Transverse colon (tissue), 4 donors: ENCODE measurements around the gene SMAD6. TPM values are rescaled to one million over a fixed set of nuclear protein-coding genes. Genes with fewer than 3 reads are reported as not detected.
A peak's percentile ranks its signal among the peaks of the same experiment; 100 is the strongest.

ENCODE experiments used
- DNase-seq: peaks from one replicate; pipeline ENCODE4 v3.0.0-alpha.2; 2019
- H3K27ac ChIP-seq, 4 donors: fragments of 200-600 bp; sonication (generic); 2 replicates each; pipeline ENCODE4 v1.5.1; 2016 to 2018; ENCODE audit warnings: inconsistent platforms in 4 of 4
- H3K27me3 ChIP-seq: fragments of 200-600 bp; sonication (generic); 2 replicates; pipeline ENCODE4 v1.5.1; 2017; ENCODE audit warnings: inconsistent platforms
- H3K36me3 ChIP-seq, 4 donors: fragments of 200-600 bp; sonication (generic); 2 replicates each; pipeline ENCODE4 v1.5.1; 2017 to 2019; ENCODE audit warnings: inconsistent platforms in 4 of 4
- H3K4me1 ChIP-seq, 4 donors: fragments of 200-600 bp; sonication (generic); 2 replicates each; pipeline ENCODE4 v1.5.1; 2017 to 2020; ENCODE audit warnings: inconsistent platforms in 4 of 4
- H3K4me3 ChIP-seq, 4 donors: fragments of 200-600 bp; sonication (generic); 1 replicate in 1 of 4; 2 replicates in 3 of 4; pipeline versions ENCODE4 v1.5.1 to v1.6.1; 2017 to 2019; ENCODE audit warnings: inconsistent platforms in 4 of 4
- H3K9me3 ChIP-seq, 2 donors: fragments of 200-600 bp; sonication (generic); 2 replicates each; pipeline ENCODE4 v1.5.1; 2017 to 2019; ENCODE audit warnings: inconsistent platforms in 2 of 2
- CTCF ChIP-seq, 5 experiments: fragments of 200-600 bp in 3 of 5; fragments of 450-650 bp in 2 of 5; sonication (generic) in 3 of 5; IDR thresholded peaks; 1 replicate in 2 of 5; 2 replicates in 3 of 5; pipeline ENCODE4 v1.5.1; 2016 to 2017; ENCODE audit warnings: antibody characterized with exemption in 5 of 5, inconsistent platforms in 3 of 5, mild to moderate bottlenecking in 2 of 5, moderate library complexity in 1 of 5
- EP300 ChIP-seq: sonication (generic); formaldehyde crosslinking; IDR thresholded peaks from one replicate; pipeline ENCODE4 v1.6.1; 2017; ENCODE audit warnings: antibody characterized with exemption, low read depth
- POLR2A ChIP-seq: fragments of 450-650 bp; IDR thresholded peaks from one replicate; pipeline ENCODE4 v1.6.1; 2016; ENCODE audit warnings: antibody characterized with exemption, mild to moderate bottlenecking, moderate library complexity
- POLR2AphosphoS5 ChIP-seq, 3 donors: sonication (generic); formaldehyde crosslinking; IDR thresholded peaks; one replicate each; pipeline ENCODE4 v1.6.1; 2016; ENCODE audit warnings: antibody characterized with exemption in 3 of 3
- WGBS, 2 donors: methylation state at CpG; one replicate each; pipeline ENCODE4 v1.1.5; 2018; ENCODE audit warnings: low coverage in 1 of 2; 5-methylcytosine and 5-hydroxymethylcytosine counted together
- in situ Hi-C, 4 donors: fragments of 200-750 bp; cut with MboI; loops; one replicate each; pipeline versions ENCODE4 v1.15.0 to v1.15.1; 2017; ENCODE audit warnings: low sequenced_read_pairs in 3 of 4, low pct_ligation_motif_present in 1 of 4, low pct_unique_long_range_greater_than_20kb in 1 of 4
- intact Hi-C: fragments of 100-400 bp; cut with DNase I; formaldehyde crosslinking; loops from one replicate; pipeline ENCODE4 v1.15.1; 2023; ENCODE audit warnings: low total_unique reads
- total RNA-seq, 4 donors: library from RNA; depleted of rRNA; stranded (reverse); fragments of >200 nt; gene quantifications; one replicate each; pipeline ENCODE4 v1.1.0, GENCODE V29; 2016

SMAD6 gene
- total RNA-seq = 100 to 1,000 TPM in 1 of 4 donors, 10 to 100 TPM in 1, 1 to 10 TPM in 2; 6.7 to 214 (median 9.3) TPM

DNA sequence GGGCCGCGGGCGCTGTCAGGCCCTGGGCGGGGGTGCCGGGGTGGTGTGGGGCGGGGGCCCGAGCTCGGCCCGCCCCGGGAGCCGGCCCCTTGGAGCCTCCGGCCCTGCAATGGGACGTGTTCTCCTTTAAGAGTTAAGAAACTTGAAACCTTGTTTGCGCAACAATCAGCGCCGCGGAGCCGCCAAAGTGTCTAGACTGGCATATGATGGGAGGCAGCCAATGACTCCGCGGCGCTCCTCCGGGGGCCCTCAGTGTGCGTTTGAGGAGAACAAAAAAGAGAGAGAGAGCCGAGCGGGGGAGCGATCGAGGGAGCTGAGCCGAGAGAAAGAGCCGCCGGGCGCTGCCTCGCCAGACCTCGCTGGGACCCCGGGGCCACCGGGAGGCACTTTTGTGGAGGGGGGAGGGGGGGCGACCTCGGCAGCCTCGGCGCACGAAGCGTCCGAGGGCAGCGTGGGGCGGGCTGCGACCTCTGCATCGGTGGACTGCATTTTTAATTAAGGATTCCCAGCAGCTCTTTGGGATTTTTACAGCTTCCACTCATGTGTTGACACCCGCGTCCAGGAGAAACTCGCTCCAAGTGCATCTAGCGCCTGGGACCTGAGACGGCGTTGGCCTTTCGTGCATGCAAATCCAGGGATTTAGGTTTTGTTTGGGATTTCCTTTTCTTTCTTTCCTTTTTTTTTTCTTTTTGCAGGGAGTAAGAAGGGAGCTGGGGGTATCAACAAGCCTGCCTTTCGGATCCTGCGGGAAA is at the start of gene SMAD6:
Gene SMAD6, plus strand, starts transcription at position 202 of the 752 bp plus-strand sequence. CDS start 1,023 bp downstream, outside the sequence.
- DNase-seq = peak; percentile 94
- Histone ChIP-seq H3K4me3 (peak within 1 kb of the TSS; percentile 59 to 78 (median 73)), H3K27ac (peak within 1 kb of the TSS; percentile 84 to 92 (median 91)), H3K36me3 (no peaks in the 10 kb centered on the region), H3K27me3 (no peaks in the 10 kb centered on the region), H3K9me3 (no peaks in the 10 kb centered on the region), H3K4me1 (peaks cover 9 to 52% (median 43%) of the 10 kb centered on the region in 4 donors)
- intact Hi-C loops (loop anchor here (5.0 kb wide), 3 partner anchors 70 to 150 kb away; no protein-coding TSS in a partner anchor), in situ Hi-C loops (no loop called here)
- peak; percentile 57 for TF ChIP-seq POLR2A
- no peak for TF ChIP-seq CTCF (IDR thresholded peaks at IDR 0.05)
- peak; percentile 66 to 76 (median 70) for TF ChIP-seq POLR2AphosphoS5 (IDR thresholded peaks at IDR 0.05)
- whole genome bisulfite sequencing, 2 donors = 0 to 1% methylated on average over 7 to 52 of the region's 55 CpGs

DNA sequence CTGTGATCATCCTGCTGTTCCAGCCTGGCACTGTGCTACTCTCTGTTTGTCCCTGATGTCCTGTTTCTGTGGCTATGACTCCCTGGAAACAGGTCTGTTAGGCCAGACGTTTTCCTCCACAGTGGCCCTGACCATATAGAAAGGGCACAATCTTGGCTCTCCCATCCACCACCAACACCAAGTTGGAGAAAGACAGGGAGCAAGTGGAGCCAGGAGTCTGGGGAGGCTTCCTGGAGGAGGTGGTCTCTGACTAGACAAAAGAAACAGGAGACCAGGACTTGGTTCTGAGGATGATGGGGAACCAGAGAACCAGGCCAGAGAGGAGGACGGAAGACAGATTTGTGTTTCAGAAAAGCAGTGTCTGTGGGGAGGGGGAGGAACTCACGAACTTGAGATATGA is 49.2 kb upstream of the SMAD6 start:
- Histone ChIP-seq H3K27ac (no peak overlapping the region), H3K4me3 (no peak overlapping the region), H3K27me3 (peaks cover 11% of the 10 kb centered on the region), H3K9me3 (no peaks in the 10 kb centered on the region), H3K36me3 (no peaks in the 10 kb centered on the region), H3K4me1 (peaks cover 0 to 11% (median 8%) of the 10 kb centered on the region in 4 donors)
- no peak for DNase-seq
- TF ChIP-seq POLR2AphosphoS5 (IDR thresholded peaks at IDR 0.05) (no peak), CTCF (IDR thresholded peaks at IDR 0.05) (no peak), POLR2A (no peak), EP300 (no peak)
- intact Hi-C loops (no loop called here), in situ Hi-C loops (no loop called here)
- WGBS, 2 donors = 68 to 92% methylated on average over 2 to 3 of the region's 3 CpGs

DNA sequence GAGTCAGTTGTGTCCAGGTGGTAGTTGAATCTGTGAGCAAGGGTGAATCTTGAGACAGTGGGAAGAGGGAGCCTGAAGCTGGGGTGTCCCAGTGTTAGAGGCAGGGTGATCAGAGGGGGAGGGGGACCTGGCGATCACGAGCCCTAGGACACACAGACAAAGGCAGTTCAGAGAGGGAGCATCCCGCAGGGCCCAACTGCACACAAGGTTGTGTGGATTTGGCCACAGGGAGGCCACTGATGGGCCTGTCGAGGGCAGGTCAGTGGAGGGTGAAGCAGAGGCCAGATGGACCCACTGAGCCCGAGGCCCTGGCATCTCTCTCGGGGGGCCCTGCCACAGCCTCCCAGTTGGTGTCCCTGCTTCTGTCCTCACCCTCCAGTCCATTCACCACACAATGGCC is 48.6 kb upstream of the SMAD6 start:
- H3K4me1 ChIP-seq = peaks cover 0 to 11% (median 8%) of the 10 kb centered on the region in 4 donors
- no peaks in the 10 kb centered on the region for H3K9me3 ChIP-seq
- TF ChIP-seq POLR2A = no peak
- TF ChIP-seq CTCF (IDR thresholded peaks at IDR 0.05) = no peak
- no peak for TF ChIP-seq EP300
- no peak for TF ChIP-seq POLR2AphosphoS5 (IDR thresholded peaks at IDR 0.05)
- H3K27me3 ChIP-seq = peaks cover 11% of the 10 kb centered on the region
- no peak overlapping the region for H3K4me3 ChIP-seq
- intact Hi-C loops (no loop called here), in situ Hi-C loops (no loop called here)
- no peak overlapping the region for H3K27ac ChIP-seq
- H3K36me3 ChIP-seq = no peaks in the 10 kb centered on the region
- no peak for DNase-seq
- WGBS, 2 donors = 83% methylated on average over 6 of the region's 6 CpGs; no CpG with 5 or more reads in 1 of the 2 donors

DNA sequence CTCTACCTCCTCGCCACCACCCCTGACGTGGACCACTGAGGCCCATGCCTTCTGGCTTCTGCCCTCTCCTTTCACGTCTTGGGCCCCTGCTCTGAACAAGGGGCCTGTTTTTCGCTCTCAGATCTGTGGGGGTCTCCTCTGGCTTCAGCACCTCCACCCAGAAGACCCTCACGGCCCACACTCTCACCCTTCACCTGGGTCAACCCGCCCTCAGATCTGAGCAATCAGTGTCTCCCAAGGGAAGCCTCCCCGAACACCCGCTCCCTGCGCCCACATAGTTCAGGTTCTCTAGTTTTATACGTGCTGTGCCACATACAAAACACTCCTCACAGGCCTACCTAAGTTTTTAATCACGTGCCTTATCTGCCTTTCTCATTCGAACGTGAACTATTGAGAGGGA is 48.2 kb upstream of the SMAD6 start:
- Histone ChIP-seq H3K36me3 (no peaks in the 10 kb centered on the region), H3K27ac (no peak overlapping the region), H3K4me3 (no peak overlapping the region), H3K27me3 (peaks cover 11% of the 10 kb centered on the region), H3K9me3 (no peaks in the 10 kb centered on the region), H3K4me1 (peaks cover 0 to 11% (median 8%) of the 10 kb centered on the region in 4 donors)
- intact Hi-C loops (no loop called here), in situ Hi-C loops (no loop called here)
- TF ChIP-seq POLR2AphosphoS5 (IDR thresholded peaks at IDR 0.05) (no peak), EP300 (no peak), POLR2A (no peak), CTCF (IDR thresholded peaks at IDR 0.05) (no peak)
- 79 to 86% methylated on average over 8 to 13 of the region's 13 CpGs for WGBS, 2 donors
- DNase-seq = no peak
